Measurements from ENCODE around the gene KDM2A. TPM values are rescaled to one million over a fixed set of nuclear protein-coding genes. Genes with fewer than 3 reads are reported as not detected.
A peak's percentile ranks its signal among the peaks of the same experiment; 100 is the strongest.

The KDM2A gene
- total and polyA plus RNA-seq, 2 experiments from 2014 or later = 25.0 to 54.1 TPM

DNA sequence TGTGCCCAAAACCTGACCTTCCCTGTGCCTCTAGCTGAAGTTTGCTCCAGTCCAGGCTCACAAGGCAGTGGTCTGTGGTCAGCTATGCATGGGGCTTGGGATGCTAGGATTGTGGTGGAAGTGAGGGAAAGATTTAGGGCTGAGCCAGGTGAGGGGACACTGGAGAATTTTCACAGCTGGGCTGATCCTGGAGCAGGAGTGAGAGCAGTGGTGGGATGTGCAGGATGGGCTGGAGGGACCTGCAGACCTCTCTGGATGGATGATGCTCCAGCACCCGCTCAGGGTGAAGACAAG is 23.9 kb upstream of the KDM2A start:
- Histone ChIP-seq H3K4me3 (no peak overlapping the region), H3F3A (replicated peaks; ENCODE audit: low read depth) (no peaks in the 10 kb centered on the region), H3K4me1 (ENCODE audit: insufficient read depth) (no peaks in the 10 kb centered on the region), H3K27ac (ENCODE audit: low read depth) (no peak overlapping the region), H3K36me3 (ENCODE audit: insufficient read depth) (no peaks in the 10 kb centered on the region), H4K20me1 (replicated peaks; ENCODE audit: insufficient read depth) (no peaks in the 10 kb centered on the region), H3K9me2 (ENCODE audit: insufficient read depth) (no peaks in the 10 kb centered on the region), H3K4me2 (no peak overlapping the region), H2AFZ (peak overlapping the region; percentile 52; the same call in 1 of the 2 replicates), H3K79me2 (replicated peaks; ENCODE audit: insufficient read depth) (no peaks in the 10 kb centered on the region), H3K27me3 (ENCODE audit: insufficient read depth) (no peaks in the 10 kb centered on the region)
- H3K9me3 Mint-ChIP-seq = no peaks in the 10 kb centered on the region; the same call in 2 of the 3 replicates
- H3K4me3 Mint-ChIP-seq = no peak overlapping the region
- H3K4me1 Mint-ChIP-seq = peaks cover 16% of the 10 kb centered on the region
- no peak for TF ChIP-seq ZNF114 (CRISPR knock-in tag; IDR thresholded peaks at IDR 0.05)
- ATAC-seq (no peak), DNase-seq (ENCODE audit: low spot score) (no peak)
- no peaks in the 10 kb centered on the region for H3K36me3 Mint-ChIP-seq (ENCODE audit: low read depth)
- peaks cover 7% of the 10 kb centered on the region for H3K27me3 Mint-ChIP-seq (ENCODE audit: insufficient read depth, low read depth, poor library complexity)
- H3K27ac Mint-ChIP-seq = no peak overlapping the region

DNA sequence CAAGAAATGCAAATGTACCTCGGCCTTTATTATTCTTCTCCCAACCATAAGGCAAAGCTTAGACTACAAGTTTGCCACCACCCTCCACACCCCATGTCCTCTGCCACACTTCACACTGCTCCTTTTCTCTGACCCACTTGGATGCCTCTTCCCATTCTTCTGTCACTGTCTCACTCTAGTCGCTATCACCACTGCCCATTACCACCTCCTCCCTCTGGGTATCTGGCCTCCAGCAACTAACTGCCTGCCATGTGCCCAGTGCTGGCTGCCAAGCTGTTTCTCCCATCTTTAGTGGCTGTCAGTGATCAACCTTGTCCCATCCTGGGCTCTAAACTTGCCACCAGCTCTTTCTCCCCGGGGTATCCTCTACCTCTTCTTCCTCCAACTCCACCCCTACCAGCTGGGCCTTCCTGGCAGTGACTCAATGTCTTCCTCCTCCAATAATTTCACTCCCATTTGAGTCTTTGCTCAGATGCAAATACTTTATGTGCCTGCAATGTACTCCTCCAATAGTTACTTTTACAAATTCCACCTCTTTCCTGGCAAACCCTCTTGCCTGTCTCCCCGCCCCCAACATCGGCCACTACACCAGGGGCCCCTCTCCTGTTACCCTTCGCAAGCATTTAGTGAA is 20.1 kb upstream of the KDM2A start:
- Histone ChIP-seq H3K79me2 (replicated peaks; ENCODE audit: insufficient read depth) (no peaks in the 10 kb centered on the region), H3K27ac (ENCODE audit: low read depth) (no peak overlapping the region), H3K4me1 (ENCODE audit: insufficient read depth) (no peaks in the 10 kb centered on the region), H3K27me3 (ENCODE audit: insufficient read depth) (no peaks in the 10 kb centered on the region), H3K9me2 (ENCODE audit: insufficient read depth) (no peaks in the 10 kb centered on the region), H3K4me3 (no peak overlapping the region), H2AFZ (peak overlapping the region; percentile 81; the same call in 1 of the 2 replicates), H3F3A (replicated peaks; ENCODE audit: low read depth) (no peaks in the 10 kb centered on the region), H4K20me1 (replicated peaks; ENCODE audit: insufficient read depth) (no peaks in the 10 kb centered on the region), H3K36me3 (ENCODE audit: insufficient read depth) (no peaks in the 10 kb centered on the region), H3K4me2 (no peak overlapping the region)
- ATAC-seq (no peak), DNase-seq (ENCODE audit: low spot score) (no peak)
- peaks cover 22% of the 10 kb centered on the region for H3K4me1 Mint-ChIP-seq
- no peak overlapping the region for H3K4me3 Mint-ChIP-seq
- peaks cover 8% of the 10 kb centered on the region for H3K27me3 Mint-ChIP-seq (ENCODE audit: insufficient read depth, low read depth, poor library complexity)
- H3K27ac Mint-ChIP-seq = no peak overlapping the region
- H3K36me3 Mint-ChIP-seq (ENCODE audit: low read depth) = no peaks in the 10 kb centered on the region
- H3K9me3 Mint-ChIP-seq = no peaks in the 10 kb centered on the region; the same call in 2 of the 3 replicates
- TF ChIP-seq, protein P1, sequence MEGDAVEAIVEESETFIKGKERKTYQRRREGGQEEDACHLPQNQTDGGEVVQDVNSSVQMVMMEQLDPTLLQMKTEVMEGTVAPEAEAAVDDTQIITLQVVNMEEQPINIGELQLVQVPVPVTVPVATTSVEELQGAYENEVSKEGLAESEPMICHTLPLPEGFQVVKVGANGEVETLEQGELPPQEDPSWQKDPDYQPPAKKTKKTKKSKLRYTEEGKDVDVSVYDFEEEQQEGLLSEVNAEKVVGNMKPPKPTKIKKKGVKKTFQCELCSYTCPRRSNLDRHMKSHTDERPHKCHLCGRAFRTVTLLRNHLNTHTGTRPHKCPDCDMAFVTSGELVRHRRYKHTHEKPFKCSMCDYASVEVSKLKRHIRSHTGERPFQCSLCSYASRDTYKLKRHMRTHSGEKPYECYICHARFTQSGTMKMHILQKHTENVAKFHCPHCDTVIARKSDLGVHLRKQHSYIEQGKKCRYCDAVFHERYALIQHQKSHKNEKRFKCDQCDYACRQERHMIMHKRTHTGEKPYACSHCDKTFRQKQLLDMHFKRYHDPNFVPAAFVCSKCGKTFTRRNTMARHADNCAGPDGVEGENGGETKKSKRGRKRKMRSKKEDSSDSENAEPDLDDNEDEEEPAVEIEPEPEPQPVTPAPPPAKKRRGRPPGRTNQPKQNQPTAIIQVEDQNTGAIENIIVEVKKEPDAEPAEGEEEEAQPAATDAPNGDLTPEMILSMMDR (conservative IDR thresholded peaks at IDR 0.05; ENCODE audit: low read depth in 2 of 2) = no peak
- TF ChIP-seq, protein P2, sequence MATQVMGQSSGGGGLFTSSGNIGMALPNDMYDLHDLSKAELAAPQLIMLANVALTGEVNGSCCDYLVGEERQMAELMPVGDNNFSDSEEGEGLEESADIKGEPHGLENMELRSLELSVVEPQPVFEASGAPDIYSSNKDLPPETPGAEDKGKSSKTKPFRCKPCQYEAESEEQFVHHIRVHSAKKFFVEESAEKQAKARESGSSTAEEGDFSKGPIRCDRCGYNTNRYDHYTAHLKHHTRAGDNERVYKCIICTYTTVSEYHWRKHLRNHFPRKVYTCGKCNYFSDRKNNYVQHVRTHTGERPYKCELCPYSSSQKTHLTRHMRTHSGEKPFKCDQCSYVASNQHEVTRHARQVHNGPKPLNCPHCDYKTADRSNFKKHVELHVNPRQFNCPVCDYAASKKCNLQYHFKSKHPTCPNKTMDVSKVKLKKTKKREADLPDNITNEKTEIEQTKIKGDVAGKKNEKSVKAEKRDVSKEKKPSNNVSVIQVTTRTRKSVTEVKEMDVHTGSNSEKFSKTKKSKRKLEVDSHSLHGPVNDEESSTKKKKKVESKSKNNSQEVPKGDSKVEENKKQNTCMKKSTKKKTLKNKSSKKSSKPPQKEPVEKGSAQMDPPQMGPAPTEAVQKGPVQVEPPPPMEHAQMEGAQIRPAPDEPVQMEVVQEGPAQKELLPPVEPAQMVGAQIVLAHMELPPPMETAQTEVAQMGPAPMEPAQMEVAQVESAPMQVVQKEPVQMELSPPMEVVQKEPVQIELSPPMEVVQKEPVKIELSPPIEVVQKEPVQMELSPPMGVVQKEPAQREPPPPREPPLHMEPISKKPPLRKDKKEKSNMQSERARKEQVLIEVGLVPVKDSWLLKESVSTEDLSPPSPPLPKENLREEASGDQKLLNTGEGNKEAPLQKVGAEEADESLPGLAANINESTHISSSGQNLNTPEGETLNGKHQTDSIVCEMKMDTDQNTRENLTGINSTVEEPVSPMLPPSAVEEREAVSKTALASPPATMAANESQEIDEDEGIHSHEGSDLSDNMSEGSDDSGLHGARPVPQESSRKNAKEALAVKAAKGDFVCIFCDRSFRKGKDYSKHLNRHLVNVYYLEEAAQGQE (IDR thresholded peaks at IDR 0.05; ENCODE audit: unreplicated experiment) = no peak
- no peak for TF ChIP-seq POLR2AphosphoS5 (IDR thresholded peaks at IDR 0.05; ENCODE audit: low read depth)
- TF ChIP-seq, protein P3, sequence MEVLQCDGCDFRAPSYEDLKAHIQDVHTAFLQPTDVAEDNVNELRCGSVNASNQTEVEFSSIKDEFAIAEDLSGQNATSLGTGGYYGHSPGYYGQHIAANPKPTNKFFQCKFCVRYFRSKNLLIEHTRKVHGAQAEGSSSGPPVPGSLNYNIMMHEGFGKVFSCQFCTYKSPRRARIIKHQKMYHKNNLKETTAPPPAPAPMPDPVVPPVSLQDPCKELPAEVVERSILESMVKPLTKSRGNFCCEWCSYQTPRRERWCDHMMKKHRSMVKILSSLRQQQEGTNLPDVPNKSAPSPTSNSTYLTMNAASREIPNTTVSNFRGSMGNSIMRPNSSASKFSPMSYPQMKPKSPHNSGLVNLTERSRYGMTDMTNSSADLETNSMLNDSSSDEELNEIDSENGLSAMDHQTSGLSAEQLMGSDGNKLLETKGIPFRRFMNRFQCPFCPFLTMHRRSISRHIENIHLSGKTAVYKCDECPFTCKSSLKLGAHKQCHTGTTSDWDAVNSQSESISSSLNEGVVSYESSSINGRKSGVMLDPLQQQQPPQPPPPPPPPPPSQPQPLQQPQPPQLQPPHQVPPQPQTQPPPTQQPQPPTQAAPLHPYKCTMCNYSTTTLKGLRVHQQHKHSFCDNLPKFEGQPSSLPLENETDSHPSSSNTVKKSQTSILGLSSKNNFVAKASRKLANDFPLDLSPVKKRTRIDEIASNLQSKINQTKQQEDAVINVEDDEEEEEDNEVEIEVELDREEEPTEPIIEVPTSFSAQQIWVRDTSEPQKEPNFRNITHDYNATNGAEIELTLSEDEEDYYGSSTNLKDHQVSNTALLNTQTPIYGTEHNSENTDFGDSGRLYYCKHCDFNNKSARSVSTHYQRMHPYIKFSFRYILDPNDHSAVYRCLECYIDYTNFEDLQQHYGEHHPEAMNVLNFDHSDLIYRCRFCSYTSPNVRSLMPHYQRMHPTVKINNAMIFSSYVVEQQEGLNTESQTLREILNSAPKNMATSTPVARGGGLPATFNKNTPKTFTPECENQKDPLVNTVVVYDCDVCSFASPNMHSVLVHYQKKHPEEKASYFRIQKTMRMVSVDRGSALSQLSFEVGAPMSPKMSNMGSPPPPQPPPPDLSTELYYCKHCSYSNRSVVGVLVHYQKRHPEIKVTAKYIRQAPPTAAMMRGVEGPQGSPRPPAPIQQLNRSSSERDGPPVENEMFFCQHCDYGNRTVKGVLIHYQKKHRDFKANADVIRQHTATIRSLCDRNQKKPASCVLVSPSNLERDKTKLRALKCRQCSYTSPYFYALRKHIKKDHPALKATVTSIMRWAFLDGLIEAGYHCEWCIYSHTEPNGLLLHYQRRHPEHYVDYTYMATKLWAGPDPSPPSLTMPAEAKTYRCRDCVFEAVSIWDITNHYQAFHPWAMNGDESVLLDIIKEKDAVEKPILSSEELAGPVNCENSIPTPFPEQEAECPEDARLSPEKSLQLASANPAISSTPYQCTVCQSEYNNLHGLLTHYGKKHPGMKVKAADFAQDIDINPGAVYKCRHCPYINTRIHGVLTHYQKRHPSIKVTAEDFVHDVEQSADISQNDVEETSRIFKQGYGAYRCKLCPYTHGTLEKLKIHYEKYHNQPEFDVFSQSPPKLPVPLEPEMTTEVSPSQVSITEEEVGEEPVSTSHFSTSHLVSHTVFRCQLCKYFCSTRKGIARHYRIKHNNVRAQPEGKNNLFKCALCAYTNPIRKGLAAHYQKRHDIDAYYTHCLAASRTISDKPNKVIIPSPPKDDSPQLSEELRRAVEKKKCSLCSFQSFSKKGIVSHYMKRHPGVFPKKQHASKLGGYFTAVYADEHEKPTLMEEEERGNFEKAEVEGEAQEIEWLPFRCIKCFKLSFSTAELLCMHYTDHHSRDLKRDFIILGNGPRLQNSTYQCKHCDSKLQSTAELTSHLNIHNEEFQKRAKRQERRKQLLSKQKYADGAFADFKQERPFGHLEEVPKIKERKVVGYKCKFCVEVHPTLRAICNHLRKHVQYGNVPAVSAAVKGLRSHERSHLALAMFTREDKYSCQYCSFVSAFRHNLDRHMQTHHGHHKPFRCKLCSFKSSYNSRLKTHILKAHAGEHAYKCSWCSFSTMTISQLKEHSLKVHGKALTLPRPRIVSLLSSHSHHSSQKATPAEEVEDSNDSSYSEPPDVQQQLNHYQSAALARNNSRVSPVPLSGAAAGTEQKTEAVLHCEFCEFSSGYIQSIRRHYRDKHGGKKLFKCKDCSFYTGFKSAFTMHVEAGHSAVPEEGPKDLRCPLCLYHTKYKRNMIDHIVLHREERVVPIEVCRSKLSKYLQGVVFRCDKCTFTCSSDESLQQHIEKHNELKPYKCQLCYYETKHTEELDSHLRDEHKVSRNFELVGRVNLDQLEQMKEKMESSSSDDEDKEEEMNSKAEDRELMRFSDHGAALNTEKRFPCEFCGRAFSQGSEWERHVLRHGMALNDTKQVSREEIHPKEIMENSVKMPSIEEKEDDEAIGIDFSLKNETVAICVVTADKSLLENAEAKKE (CRISPR knock-in tag; IDR thresholded peaks at IDR 0.05) = no peak
- no peak for TF ChIP-seq ZNF114 (CRISPR knock-in tag; IDR thresholded peaks at IDR 0.05)
- no peak for TF ChIP-seq STAT1 (IDR thresholded peaks at IDR 0.05; ENCODE audit: unreplicated experiment)
- TF ChIP-seq, protein P4, sequence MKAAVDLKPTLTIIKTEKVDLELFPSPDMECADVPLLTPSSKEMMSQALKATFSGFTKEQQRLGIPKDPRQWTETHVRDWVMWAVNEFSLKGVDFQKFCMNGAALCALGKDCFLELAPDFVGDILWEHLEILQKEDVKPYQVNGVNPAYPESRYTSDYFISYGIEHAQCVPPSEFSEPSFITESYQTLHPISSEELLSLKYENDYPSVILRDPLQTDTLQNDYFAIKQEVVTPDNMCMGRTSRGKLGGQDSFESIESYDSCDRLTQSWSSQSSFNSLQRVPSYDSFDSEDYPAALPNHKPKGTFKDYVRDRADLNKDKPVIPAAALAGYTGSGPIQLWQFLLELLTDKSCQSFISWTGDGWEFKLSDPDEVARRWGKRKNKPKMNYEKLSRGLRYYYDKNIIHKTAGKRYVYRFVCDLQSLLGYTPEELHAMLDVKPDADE (IDR thresholded peaks at IDR 0.05) = no peak
- no peak for TF ChIP-seq JUNB (IDR thresholded peaks at IDR 0.05; ENCODE audit: unreplicated experiment)
- TF ChIP-seq CREB1 (CRISPR knock-in tag; IDR thresholded peaks at IDR 0.05; ENCODE audit: low read depth) = no peak

Data from GM23338 (cell line).